Neuronal stem cell (in vitro differentiated cells): ENCODE measurements around the gene VDR.
"Not testable (repeated sequence)": the region's sequence is repeated elsewhere in the genome, so short reads cannot be mapped to it uniquely, and the experiment has no call there.

Experiments
- DNase-seq: peaks from one replicate; pipeline ENCODE4 v3.0.0-alpha.2; 2013; ENCODE audit warnings: low spot score
- H2AFZ ChIP-seq: one replicate; pipeline ENCODE4 v1.6.1; 2013; ENCODE audit warnings: mild to moderate bottlenecking, low read length, inconsistent platforms
- H2AK5ac ChIP-seq: 2 replicates; pipeline ENCODE4 v1.6.1; 2013; ENCODE audit warnings: low read depth, mild to moderate bottlenecking, inconsistent platforms, low read length, moderate library complexity, mixed read lengths
- H2BK120ac ChIP-seq: 2 replicates; pipeline ENCODE4 v1.6.1; 2013; ENCODE audit warnings: low read depth, mild to moderate bottlenecking, inconsistent platforms, low read length, moderate library complexity, mixed read lengths
- H2BK12ac ChIP-seq: one replicate; pipeline ENCODE4 v1.6.1; 2013; ENCODE audit warnings: low read length, inconsistent platforms
- H2BK15ac ChIP-seq: 2 replicates; pipeline ENCODE4 v1.6.1; 2013; ENCODE audit warnings: mild to moderate bottlenecking, low read length, inconsistent platforms, mixed read lengths
- H2BK5ac ChIP-seq: one replicate; pipeline ENCODE4 v1.6.1; 2013; ENCODE audit warnings: inconsistent platforms, mild to moderate bottlenecking, low read length, moderate library complexity
- H3K14ac ChIP-seq: one replicate; pipeline ENCODE4 v1.6.1; 2013; ENCODE audit warnings: low read length, inconsistent platforms
- H3K18ac ChIP-seq: 2 replicates; pipeline ENCODE4 v1.6.1; 2013; ENCODE audit warnings: low read length, inconsistent platforms
- H3K23ac ChIP-seq: 2 replicates; pipeline ENCODE4 v1.6.1; 2013; ENCODE audit warnings: low read depth, mild to moderate bottlenecking, mixed read lengths, low read length, inconsistent platforms; ENCODE audit not compliant: poor library complexity
- H3K27ac ChIP-seq: replicated peaks from 3 replicates; pipeline ENCODE4 v1.5.1; 2013; ENCODE audit warnings: low read length, inconsistent platforms
- H3K27me3 ChIP-seq, 3 experiments: 2 replicates each; pipeline ENCODE4 v1.6.1; 2013; ENCODE audit warnings: low read length in 3 of 3, mild to moderate bottlenecking in 2 of 3, inconsistent platforms in 1 of 3, low read depth in 1 of 3, mixed read lengths in 1 of 3, moderate library complexity in 1 of 3; ENCODE audit not compliant: control insufficient read depth in 3 of 3, insufficient read depth in 3 of 3
- H3K36me3 ChIP-seq, 2 donors: replicated peaks in 1 of 2; 2 replicates each; pipeline ENCODE4 v1.6.1; 2013; ENCODE audit warnings: low read length in 2 of 2; ENCODE audit not compliant: control insufficient read depth in 2 of 2, insufficient read depth in 2 of 2
- H3K4ac ChIP-seq: 2 replicates; pipeline ENCODE4 v1.6.1; 2013; ENCODE audit warnings: inconsistent platforms, mild to moderate bottlenecking, low read length, moderate library complexity
- H3K4me1 ChIP-seq, 2 donors: 1 replicate in 1 of 2; 2 replicates in 1 of 2; pipeline ENCODE4 v1.6.1; 2013; ENCODE audit warnings: low read length in 2 of 2, low read depth in 1 of 2; ENCODE audit not compliant: control insufficient read depth in 2 of 2, insufficient read depth in 1 of 2
- H3K4me2 ChIP-seq: one replicate; pipeline ENCODE4 v1.6.1; 2013; ENCODE audit warnings: mild to moderate bottlenecking, low read length, inconsistent platforms; ENCODE audit not compliant: insufficient read depth, poor library complexity, severe bottlenecking
- H3K4me3 ChIP-seq, 2 donors: 2 replicates each; pipeline ENCODE4 v1.5.1; 2013; ENCODE audit warnings: low read length in 2 of 2, mild to moderate bottlenecking in 2 of 2, inconsistent platforms in 1 of 2, moderate library complexity in 1 of 2
- H3K79me1 ChIP-seq: one replicate; pipeline ENCODE4 v1.6.1; 2013; ENCODE audit warnings: low read depth, mild to moderate bottlenecking, inconsistent platforms, low read length, moderate library complexity
- H3K9ac ChIP-seq: one replicate; pipeline ENCODE4 v1.6.1; 2013; ENCODE audit warnings: mild to moderate bottlenecking, low read depth, low read length, inconsistent platforms; ENCODE audit not compliant: poor library complexity
- H3K9me3 ChIP-seq, 2 donors: replicated peaks in 1 of 2; 2 replicates each; pipeline versions ENCODE3 to v1.6.1; 2013; ENCODE audit warnings: low read length in 2 of 2, mild to moderate bottlenecking in 2 of 2, inconsistent platforms in 1 of 2, low read depth in 1 of 2, mixed read lengths in 1 of 2, moderate library complexity in 1 of 2; ENCODE audit not compliant: control insufficient read depth in 2 of 2, insufficient read depth in 1 of 2
- H4K8ac ChIP-seq: one replicate; pipeline ENCODE4 v1.6.1; 2013; ENCODE audit warnings: low read depth, mild to moderate bottlenecking, inconsistent platforms, low read length, moderate library complexity
- H4K91ac ChIP-seq: one replicate; pipeline ENCODE4 v1.6.1; 2013; ENCODE audit warnings: low read length, low read depth, mild to moderate bottlenecking, inconsistent platforms; ENCODE audit not compliant: poor library complexity
- WGBS, 2 donors: extraction: QIAGEN DNeasy Blood & Tissue Kit; methylation state at CpG; one replicate each; pipeline ENCODE4 v1.1.7; 2013; ENCODE audit warnings: missing lambda C conversion rate in 2 of 2, mixed read lengths in 1 of 2; ENCODE audit not compliant: insufficient read length in 2 of 2, insufficient replicate concordance in 1 of 2; ENCODE audit errors: extremely low coverage in 2 of 2; 5-methylcytosine and 5-hydroxymethylcytosine counted together

VDR gene

GRCh38 chr12:47817272-47818006 is 87.4 kb downstream of the VDR start:
- H2BK15ac ChIP-seq = no peak overlapping the region
- H3K4me1 ChIP-seq = peaks cover 49 to 55% of the 10 kb centered on the region in 2 donors
- H3K27me3 ChIP-seq = no peaks in the 10 kb centered on the region
- no peak overlapping the region for H3K14ac ChIP-seq
- WGBS, 2 donors = no CpG with 5 or more reads among the region's 7 CpGs
- H2AFZ ChIP-seq = no peak overlapping the region
- H3K4me2 ChIP-seq = no peak overlapping the region
- DNase-seq = no peak
- H2BK12ac ChIP-seq = no peak overlapping the region
- no peaks in the 10 kb centered on the region for H3K9me3 ChIP-seq
- no peak overlapping the region for H3K27ac ChIP-seq
- H2BK120ac ChIP-seq = no peak overlapping the region
- H3K79me1 ChIP-seq = peaks cover 4% of the 10 kb centered on the region
- peak overlapping the region; percentile 16 for H4K91ac ChIP-seq
- H3K18ac ChIP-seq = peak overlapping the region; percentile 69
- H3K23ac ChIP-seq = no peak overlapping the region
- H2AK5ac ChIP-seq = peak overlapping the region; percentile 38
- H3K4me3 ChIP-seq = peak overlapping the region in 1 of 2 donors; percentile 82
- H3K9ac ChIP-seq = no peak overlapping the region
- H2BK5ac ChIP-seq = no peak overlapping the region
- H4K8ac ChIP-seq = no peak overlapping the region
- no peak overlapping the region for H3K4ac ChIP-seq
- H3K36me3 ChIP-seq = peaks cover 0 to 20% of the 10 kb centered on the region in 2 donors

- H3K14ac ChIP-seq = no peak overlapping the region
- H3K27me3 ChIP-seq = no peaks in the 10 kb centered on the region
- no peak overlapping the region for H3K4ac ChIP-seq
- no peak overlapping the region for H3K4me3 ChIP-seq
- H4K8ac ChIP-seq = no peak overlapping the region
- peak overlapping the region; percentile 12 for H2BK120ac ChIP-seq
- H3K9me3 ChIP-seq = no peaks in the 10 kb centered on the region
- peaks cover 6% of the 10 kb centered on the region for H3K79me1 ChIP-seq
- no peak overlapping the region for H2BK15ac ChIP-seq
- H2AFZ ChIP-seq = no peak overlapping the region
- H3K18ac ChIP-seq = peak overlapping the region; percentile 63
- peak overlapping the region; percentile 38 for H2AK5ac ChIP-seq
- no peak overlapping the region for H3K23ac ChIP-seq
- H2BK5ac ChIP-seq = no peak overlapping the region
- DNase-seq = no peak
- peaks cover 49 to 53% of the 10 kb centered on the region in 2 donors for H3K4me1 ChIP-seq
- H3K36me3 ChIP-seq = peaks cover 0 to 22% of the 10 kb centered on the region in 2 donors
- H2BK12ac ChIP-seq = no peak overlapping the region
- H3K4me2 ChIP-seq = no peak overlapping the region
- no CpG with 5 or more reads among the region's 12 CpGs for WGBS, 2 donors
- no peak overlapping the region for H4K91ac ChIP-seq
- peak overlapping the region; percentile 67 for H3K9ac ChIP-seq
- H3K27ac ChIP-seq = peak overlapping the region; percentile 26
Observed at GRCh38 chr12:47816403-47817271, 88.2 kb downstream of the VDR start.

GRCh38 chr12:47815447-47815846 is 89.3 kb downstream of the VDR start:
- H3K4me2 ChIP-seq, H2AK5ac ChIP-seq, H3K23ac ChIP-seq, H3K79me1 ChIP-seq, H3K18ac ChIP-seq, H2BK12ac ChIP-seq, H3K27me3 ChIP-seq, H2AFZ ChIP-seq, DNase-seq, H2BK5ac ChIP-seq, H3K9me3 ChIP-seq, H3K14ac ChIP-seq, H3K4me3 ChIP-seq, H2BK120ac ChIP-seq, H4K8ac ChIP-seq, H3K4ac ChIP-seq, H3K9ac ChIP-seq, H2BK15ac ChIP-seq, H3K27ac ChIP-seq, H4K91ac ChIP-seq: not testable (repeated sequence)
- H3K4me1 ChIP-seq = peaks cover 51 to 53% of the 10 kb centered on the region in 2 donors
- peaks cover 0 to 32% of the 10 kb centered on the region in 2 donors for H3K36me3 ChIP-seq
- WGBS, 2 donors = no CpG with 5 or more reads among the region's 5 CpGs
